ENCODE measurements around the gene ASIP. TPM values are rescaled to one million over a fixed set of nuclear protein-coding genes. Genes with fewer than 3 reads are reported as not detected.

ASIP gene
- total RNA-seq: not detected

DNA sequence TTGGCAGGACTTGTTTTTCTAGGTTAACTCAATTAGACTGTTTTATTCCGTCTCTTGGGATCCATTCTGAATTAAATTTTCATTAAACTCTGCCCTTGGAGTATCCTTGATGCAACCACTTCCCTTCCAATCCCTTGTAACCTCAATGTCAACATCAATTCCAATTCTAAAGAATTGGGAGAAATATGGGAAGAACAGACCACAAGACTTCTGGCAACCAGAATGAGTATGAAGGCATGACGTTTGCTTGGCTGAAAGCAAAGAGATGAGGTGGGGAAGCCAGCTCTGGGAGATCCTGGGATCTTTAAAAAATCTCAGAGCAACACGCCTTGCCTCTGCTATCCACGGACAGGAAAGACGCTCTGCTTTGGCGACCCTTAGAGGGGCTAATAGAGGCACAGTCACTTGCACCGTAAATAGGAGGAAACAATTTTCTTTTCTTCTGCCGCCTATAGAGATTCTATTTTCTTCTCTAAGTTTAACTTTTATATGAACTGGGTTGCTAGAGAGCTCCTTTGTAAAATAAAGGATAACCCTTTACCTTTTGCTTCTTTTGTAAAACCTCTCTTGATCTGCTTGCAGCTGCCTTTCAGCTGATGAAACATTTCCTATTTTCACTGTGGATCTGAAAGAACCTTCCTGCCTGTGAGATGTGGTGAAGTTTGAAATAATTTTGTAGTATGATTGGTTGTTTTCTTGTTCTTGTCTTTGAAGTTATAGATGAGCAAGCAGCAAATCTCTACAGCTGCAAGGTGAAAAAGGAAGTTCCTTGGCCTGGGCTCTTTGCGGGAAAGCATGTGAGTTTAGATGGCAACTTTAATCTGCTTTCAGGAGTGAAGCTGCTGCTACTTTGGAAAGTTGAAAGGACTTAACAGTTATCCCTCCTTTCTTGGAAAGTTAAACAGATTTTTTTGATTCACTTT, at the start of gene ASIP:
ASIP (plus strand) TSS at position 731 of the 923 bp plus-strand sequence. CDS start 18,952 bp downstream, outside the sequence.

GRCh38 chr20:34302723-34303533, 61.7 kb downstream of the ASIP start, which contains the start of gene AHCY:
Gene AHCY, minus strand, starts transcription at chr20:34303355. Its CDS starts 85 bp downstream, at chr20:34303270.

Other genes starting within 250 kb of the ASIP start
- 56.7 TPM for gene RALY, start 247.5 kb upstream of the ASIP start, total RNA-seq
- 37.9 TPM for gene EIF2S2, start 129.2 kb upstream of the ASIP start, total RNA-seq
- gene AHCY, start 61.9 kb downstream of the ASIP start, total RNA-seq: 45.7 TPM
- gene ITCH, start 121.8 kb downstream of the ASIP start, total RNA-seq: 78.3 TPM